Fibroblast of lung (primary cell): ENCODE measurements around the gene GPR137. TPM values are rescaled to one million over a fixed set of nuclear protein-coding genes. Genes with fewer than 3 reads are reported as not detected.
"Not testable (repeated sequence)": the region's sequence is repeated elsewhere in the genome, so short reads cannot be mapped to it uniquely, and the experiment has no call there.

ENCODE experiments used
- DNase-seq, 2 donors: peaks; one replicate each; pipeline versions ENCODE4 v3.0.0 to v3.0.0-alpha.2; 2010; ENCODE audit warnings: low read depth in 2 of 2
- H2AFZ ChIP-seq: 2 replicates; pipeline ENCODE4 v1.5.1; 2012; ENCODE audit warnings: low read length, control low read depth, inconsistent platforms
- H3K27ac ChIP-seq: 2 replicates; pipeline ENCODE4 v1.5.1; 2011; ENCODE audit warnings: low read length, control low read depth; ENCODE audit not compliant: insufficient read depth
- H3K27me3 ChIP-seq: 2 replicates; pipeline ENCODE4 v1.5.1; 2011; ENCODE audit warnings: mild to moderate bottlenecking, low read length; ENCODE audit not compliant: control insufficient read depth, insufficient read depth
- H3K36me3 ChIP-seq: 2 replicates; pipeline ENCODE4 v1.5.1; 2011; ENCODE audit warnings: low read length; ENCODE audit not compliant: control insufficient read depth, insufficient read depth
- H3K4me1 ChIP-seq: 2 replicates; pipeline ENCODE4 v1.5.1; 2011; ENCODE audit warnings: low read length; ENCODE audit not compliant: control insufficient read depth, insufficient read depth; ENCODE audit errors: extremely low read depth
- H3K4me2 ChIP-seq: 2 replicates; pipeline ENCODE4 v1.5.1; 2011; ENCODE audit warnings: low read length, control low read depth; ENCODE audit not compliant: insufficient read depth; ENCODE audit errors: extremely low read depth
- H3K4me3 ChIP-seq, 4 experiments: fragments of 200-600 bp in 1 of 4; sonication (generic) in 1 of 4; replicated peaks in 1 of 4; 2 replicates each; pipeline ENCODE4 v1.5.1; 2011 to 2016; ENCODE audit warnings: low read length in 4 of 4, low read depth in 3 of 4, mild to moderate bottlenecking in 3 of 4, control low read depth in 2 of 4, inconsistent platforms in 1 of 4, mixed read lengths in 1 of 4; ENCODE audit not compliant: insufficient read depth in 1 of 4; ENCODE audit errors: control extremely low read depth in 1 of 4
- H3K79me2 ChIP-seq: 2 replicates; pipeline ENCODE4 v1.5.1; 2012; ENCODE audit warnings: mild to moderate bottlenecking, low read length, inconsistent platforms; ENCODE audit not compliant: control insufficient read depth, insufficient read depth
- H3K9ac ChIP-seq: 2 replicates; pipeline ENCODE4 v1.5.1; 2011; ENCODE audit warnings: mild to moderate bottlenecking, low read length, control low read depth; ENCODE audit not compliant: insufficient read depth
- H3K9me3 ChIP-seq: 2 replicates; pipeline ENCODE4 v1.5.1; 2012; ENCODE audit warnings: low read depth, low read length; ENCODE audit not compliant: control insufficient read depth, insufficient read depth
- H4K20me1 ChIP-seq: 2 replicates; pipeline ENCODE4 v1.5.1; 2011; ENCODE audit warnings: low read length; ENCODE audit not compliant: control insufficient read depth, insufficient read depth; ENCODE audit errors: extremely low read depth
- CTCF ChIP-seq, 2 donors: IDR thresholded peaks in 1 of 2; conservative IDR thresholded peaks in 1 of 2; 1 replicate in 1 of 2; 2 replicates in 1 of 2; pipeline ENCODE4 v1.5.1; 2011 to 2012; ENCODE audit warnings: low read length in 2 of 2, control low read depth in 1 of 2, inconsistent platforms in 1 of 2, low read depth in 1 of 2, mild to moderate bottlenecking in 1 of 2
- EZH2 ChIP-seq: IDR thresholded peaks from 2 replicates; pipeline ENCODE4 v1.5.1; 2012; ENCODE audit warnings: low read length, control low read depth, mild to moderate bottlenecking; ENCODE audit errors: missing control alignments
- polyA plus RNA-seq, 2 donors: library from polyadenylated mRNA; depleted of rRNA in 1 of 2; stranded (reverse) in 1 of 2; unstranded in 1 of 2; fragments of >200 nt; gene quantifications; 2 replicates each; pipeline ENCODE4 v1.2.1, GENCODE V29; 2011 to 2012; ENCODE audit warnings: missing spikeins in 1 of 2
- total RNA-seq: library from RNA; depleted of rRNA; stranded (reverse); fragments of >200 nt; gene quantifications from 2 replicates; pipeline ENCODE4 v1.2.1, GENCODE V29; 2014

GPR137 gene
- total and polyA plus RNA-seq, 2 donors (not counting 1 experiment from before 2014, with no cell fraction given), result 10.7 to 10.9 TPM

- H4K20me1 ChIP-seq, result no peaks in the 10 kb centered on the region
- no peak overlapping the region for H3K27ac ChIP-seq
- H3K4me2 ChIP-seq, result no peak overlapping the region
- peaks cover 5% of the 10 kb centered on the region for H3K36me3 ChIP-seq
- TF ChIP-seq CTCF (conservative IDR thresholded peaks at IDR 0.05 in 1 of 2, IDR thresholded peaks at IDR 0.05 in 1 of 2; ENCODE audit: low read depth in 1 of 2, low read length in 2 of 2) (no peak), EZH2 (no peak)
- no peaks in the 10 kb centered on the region for H3K4me1 ChIP-seq
- peaks cover 1% of the 10 kb centered on the region for H3K79me2 ChIP-seq
- no peaks in the 10 kb centered on the region for H3K9me3 ChIP-seq
- no peaks in the 10 kb centered on the region for H3K27me3 ChIP-seq
- no peak overlapping the region for H2AFZ ChIP-seq
- no peak overlapping the region for H3K9ac ChIP-seq
- no peak overlapping the region for H3K4me3 ChIP-seq
- no peak for DNase-seq
Observed at GRCh38 chr11:64323373-64323772, 37.7 kb downstream of the GPR137 start.

- not testable (repeated sequence) for H3K27me3 ChIP-seq, H3K79me2 ChIP-seq, DNase-seq, H2AFZ ChIP-seq, H3K27ac ChIP-seq, H3K4me3 ChIP-seq, H4K20me1 ChIP-seq, H3K9ac ChIP-seq, H3K9me3 ChIP-seq, H3K4me1 ChIP-seq, H3K36me3 ChIP-seq, H3K4me2 ChIP-seq
Observed at GRCh38 chr11:64323984-64324383, 38.3 kb downstream of the GPR137 start.

GRCh38 chr11:64324692-64325469 lies 39.2 kb downstream of the GPR137 start:
- Histone ChIP-seq H3K36me3 (peaks cover 5% of the 10 kb centered on the region), H3K4me3 (no peak overlapping the region), H3K4me2 (no peak overlapping the region), H2AFZ (no peak overlapping the region), H3K9me3 (no peaks in the 10 kb centered on the region), H3K9ac (no peak overlapping the region), H3K4me1 (no peaks in the 10 kb centered on the region), H3K27ac (no peak overlapping the region), H4K20me1 (no peaks in the 10 kb centered on the region), H3K27me3 (no peaks in the 10 kb centered on the region), H3K79me2 (no peaks in the 10 kb centered on the region)
- TF ChIP-seq EZH2, result no peak
- TF ChIP-seq CTCF (conservative IDR thresholded peaks at IDR 0.05 in 1 of 2, IDR thresholded peaks at IDR 0.05 in 1 of 2; ENCODE audit: low read depth in 1 of 2, low read length in 2 of 2), result no peak
- DNase-seq, result no peak
